Measurements from ENCODE around the gene KIF25.

Gene KIF25

DNA sequence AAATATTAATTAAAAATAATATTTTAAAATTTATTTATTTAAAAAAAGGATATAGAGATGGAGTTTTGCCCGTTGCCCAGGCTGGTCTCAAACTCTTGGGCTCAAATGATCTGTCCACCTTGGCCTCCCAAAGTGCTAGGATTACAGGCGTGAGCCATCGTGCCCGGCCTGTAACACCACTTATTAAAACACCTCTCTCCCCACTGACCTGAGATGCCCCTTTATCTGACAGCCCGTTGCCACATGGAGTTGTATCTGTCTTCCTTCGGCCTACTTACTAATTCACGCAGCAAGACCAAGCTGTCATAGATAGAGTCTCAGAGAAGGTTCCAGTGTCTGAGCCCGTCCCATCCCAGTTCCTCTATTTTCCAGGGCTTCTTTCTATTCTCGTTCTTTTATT is 30.7 kb downstream of the KIF25 start:
- TF ChIP-seq, protein P1, sequence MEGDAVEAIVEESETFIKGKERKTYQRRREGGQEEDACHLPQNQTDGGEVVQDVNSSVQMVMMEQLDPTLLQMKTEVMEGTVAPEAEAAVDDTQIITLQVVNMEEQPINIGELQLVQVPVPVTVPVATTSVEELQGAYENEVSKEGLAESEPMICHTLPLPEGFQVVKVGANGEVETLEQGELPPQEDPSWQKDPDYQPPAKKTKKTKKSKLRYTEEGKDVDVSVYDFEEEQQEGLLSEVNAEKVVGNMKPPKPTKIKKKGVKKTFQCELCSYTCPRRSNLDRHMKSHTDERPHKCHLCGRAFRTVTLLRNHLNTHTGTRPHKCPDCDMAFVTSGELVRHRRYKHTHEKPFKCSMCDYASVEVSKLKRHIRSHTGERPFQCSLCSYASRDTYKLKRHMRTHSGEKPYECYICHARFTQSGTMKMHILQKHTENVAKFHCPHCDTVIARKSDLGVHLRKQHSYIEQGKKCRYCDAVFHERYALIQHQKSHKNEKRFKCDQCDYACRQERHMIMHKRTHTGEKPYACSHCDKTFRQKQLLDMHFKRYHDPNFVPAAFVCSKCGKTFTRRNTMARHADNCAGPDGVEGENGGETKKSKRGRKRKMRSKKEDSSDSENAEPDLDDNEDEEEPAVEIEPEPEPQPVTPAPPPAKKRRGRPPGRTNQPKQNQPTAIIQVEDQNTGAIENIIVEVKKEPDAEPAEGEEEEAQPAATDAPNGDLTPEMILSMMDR (IDR thresholded peaks at IDR 0.05; ENCODE audit: extremely low read depth, missing control alignments), result no peak
- no peak for DNase-seq (ENCODE audit: low spot score)

DNA sequence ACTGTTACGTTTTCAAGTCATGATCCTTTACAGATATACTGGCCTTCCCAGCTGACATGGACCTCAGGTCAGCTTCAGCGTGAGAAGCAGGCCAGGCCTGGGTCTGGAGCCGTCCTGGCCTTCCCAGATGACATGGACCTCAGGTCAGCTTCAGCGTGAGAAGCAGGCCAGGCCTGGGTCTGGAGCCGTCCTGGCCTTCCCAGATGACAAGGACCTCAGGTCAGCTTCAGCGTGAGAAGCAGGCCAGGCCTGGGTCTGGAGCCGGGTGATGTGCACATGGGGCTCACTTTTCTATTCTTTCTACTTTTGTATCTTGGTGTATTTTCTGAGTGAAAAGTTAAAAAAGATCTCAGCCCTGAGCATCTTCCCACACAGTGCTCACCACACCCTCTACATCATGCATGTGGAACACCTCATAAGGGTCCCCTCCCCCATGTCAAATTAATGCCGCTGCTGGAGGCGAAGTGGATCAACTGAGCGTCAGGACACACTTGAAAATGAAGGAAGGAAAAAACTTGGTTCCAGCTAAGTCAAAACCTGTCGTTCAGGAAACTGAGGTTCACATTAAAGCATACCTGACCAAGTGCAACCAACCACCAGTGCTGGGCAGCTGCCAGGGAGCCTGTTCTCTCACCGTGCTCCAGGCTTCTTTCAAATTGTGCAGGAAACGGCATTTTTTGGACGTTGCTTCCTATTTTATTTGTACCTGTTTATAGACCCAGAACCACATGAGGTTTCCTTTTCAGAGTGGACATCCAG is 32.2 kb downstream of the KIF25 start:
- TF ChIP-seq, protein P1 (IDR thresholded peaks at IDR 0.05; ENCODE audit: extremely low read depth, missing control alignments), result no peak
- DNase-seq (ENCODE audit: low spot score), result no peak

DNA sequence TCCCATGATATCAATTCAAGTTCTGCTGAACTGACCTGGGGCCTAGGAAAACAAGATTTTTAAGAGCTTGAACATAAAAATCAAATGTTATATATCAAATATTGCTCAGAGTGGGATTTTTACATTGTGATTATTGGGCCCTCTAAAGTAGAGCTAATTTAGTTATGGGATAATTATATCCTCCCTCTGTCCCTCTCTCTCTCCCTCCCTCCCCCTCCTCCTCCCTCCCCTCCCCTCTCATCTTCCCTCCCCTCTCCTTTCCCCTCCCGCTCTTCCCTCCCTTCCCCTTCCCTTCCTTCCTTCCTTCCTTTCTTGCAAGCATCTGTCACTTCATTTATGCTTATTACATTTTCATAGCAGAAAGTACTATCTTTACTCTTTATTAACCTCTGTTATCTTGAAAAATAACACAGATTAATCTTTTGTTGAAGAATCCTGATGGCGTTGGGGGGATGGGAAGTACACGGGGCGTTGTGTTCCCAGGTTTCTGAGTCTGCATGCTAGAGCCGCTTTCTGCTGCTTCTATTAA is 32.8 kb downstream of the KIF25 start:
- DNase-seq (ENCODE audit: low spot score), result no peak
- TF ChIP-seq, protein P1 (IDR thresholded peaks at IDR 0.05; ENCODE audit: extremely low read depth, missing control alignments), result no peak

- TF ChIP-seq, protein P1 (IDR thresholded peaks at IDR 0.05; ENCODE audit: extremely low read depth, missing control alignments), result no peak
- no peak for DNase-seq (ENCODE audit: low spot score)
Observed at GRCh38 chr6:168030908-168031307, 33.4 kb downstream of the KIF25 start.

- TF ChIP-seq, protein P1 (IDR thresholded peaks at IDR 0.05; ENCODE audit: extremely low read depth, missing control alignments), result no peak
Observed at GRCh38 chr6:168031411-168031971, 34.0 kb downstream of the KIF25 start.

DNA sequence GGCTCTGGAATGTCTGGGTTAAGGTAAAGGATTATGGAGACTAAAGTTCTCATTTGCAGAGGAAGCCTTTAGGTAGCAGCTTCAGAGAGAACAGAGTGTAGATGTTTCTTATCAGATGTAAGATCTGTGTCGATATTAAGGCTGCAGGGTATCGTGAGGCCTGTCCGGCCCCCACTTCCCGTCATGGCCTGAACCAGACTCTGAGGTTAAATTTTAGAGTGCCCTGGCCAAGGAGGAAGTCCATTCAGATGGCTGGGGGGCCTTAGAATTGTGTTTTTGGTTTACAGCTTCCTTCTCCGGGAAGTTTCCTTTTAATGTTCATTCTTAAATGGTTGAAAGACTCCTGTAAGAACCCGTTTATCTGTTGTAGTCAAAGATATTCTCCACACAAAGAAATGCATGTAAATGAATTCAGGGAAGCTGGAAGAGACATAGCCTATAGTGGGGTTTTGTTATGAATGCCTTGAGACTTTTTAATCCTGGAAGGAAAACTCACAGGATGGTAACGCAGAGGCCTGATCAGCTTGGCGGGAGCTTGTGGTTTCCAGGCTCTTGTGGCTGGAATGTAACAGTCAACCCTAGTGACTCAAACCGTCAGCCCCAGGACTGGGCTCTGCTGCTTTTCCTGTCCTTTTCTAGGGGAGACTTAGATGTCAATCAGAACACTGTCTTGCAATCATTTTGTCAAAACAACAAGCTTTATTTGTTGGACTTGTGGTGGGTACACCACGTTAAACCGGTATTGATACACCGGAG is 34.7 kb downstream of the KIF25 start:
- TF ChIP-seq, protein P1 (IDR thresholded peaks at IDR 0.05; ENCODE audit: extremely low read depth, missing control alignments), result no peak
- DNase-seq (ENCODE audit: low spot score), result no peak

More at GRCh38 chr6:168031411-168031971, 34.0 kb downstream of the KIF25 start:
- no peak for DNase-seq (ENCODE audit: low spot score)

DNA sequence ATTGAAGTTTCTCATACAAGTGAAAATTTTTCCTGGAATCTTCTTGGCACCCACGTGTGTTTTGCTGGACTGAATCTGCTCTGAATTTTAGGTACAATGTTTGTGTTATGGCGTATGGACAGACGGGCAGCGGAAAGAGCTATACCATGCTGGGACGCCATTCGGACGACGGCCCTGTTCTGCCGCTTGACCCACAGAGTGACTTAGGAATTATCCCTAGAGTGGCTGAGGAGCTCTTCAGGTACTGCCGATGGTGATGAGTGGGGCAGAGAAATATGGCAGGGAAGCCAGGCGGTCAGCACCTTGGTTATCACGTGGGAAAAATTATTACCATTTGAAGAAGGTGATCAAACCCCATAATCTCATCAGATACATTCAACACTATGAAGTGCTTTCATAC is 36.3 kb downstream of the KIF25 start:
- TF ChIP-seq, protein P1 (IDR thresholded peaks at IDR 0.05; ENCODE audit: extremely low read depth, missing control alignments), result no peak

More for the DNA sequence above, 36.3 kb downstream of the KIF25 start:
- DNase-seq (ENCODE audit: low spot score), result no peak
